ENCODE measurements around the gene ZNF106. TPM values are rescaled to one million over a fixed set of nuclear protein-coding genes. Genes with fewer than 3 reads are reported as not detected.

Gene ZNF106
- total RNA-seq, 2 donors from 2014 or later = 42.1 to 46.2 TPM

DNA sequence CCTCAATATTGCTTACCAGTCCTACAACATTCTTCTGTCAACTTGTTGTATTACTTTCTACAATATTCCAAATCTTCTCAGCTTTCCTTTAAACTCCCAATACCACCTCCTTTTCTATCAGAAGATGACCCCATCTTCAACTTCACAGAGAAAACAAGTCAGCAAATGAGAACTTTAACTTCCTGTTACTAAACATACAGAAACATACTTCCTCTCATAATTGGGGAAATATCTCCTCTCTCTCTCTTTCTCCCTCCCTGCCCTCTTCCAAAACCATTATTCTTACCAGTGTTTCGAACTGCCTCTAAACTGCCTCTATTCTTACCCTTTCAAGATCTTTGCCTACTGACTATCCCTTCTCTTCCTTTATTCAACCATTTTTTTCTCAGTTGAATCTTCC is 2.7 kb upstream of the ZNF106 start:
- no peak overlapping the region for H3K4me3 ChIP-seq (ENCODE audit: low read length)
- no peak overlapping the region for H3K27ac Mint-ChIP-seq
- peaks cover 12% of the 10 kb centered on the region for H3K4me1 Mint-ChIP-seq
- H3K9me3 Mint-ChIP-seq = no peaks in the 10 kb centered on the region
- H3K27me3 ChIP-seq (ENCODE audit: control insufficient read depth, insufficient read depth, low read length, poor library complexity, severe bottlenecking) = no peaks in the 10 kb centered on the region
- peaks cover 7% of the 10 kb centered on the region for H3K4me1 ChIP-seq (ENCODE audit: control insufficient read depth, insufficient read depth, low read length)
- no peak overlapping the region for H3K27ac ChIP-seq (ENCODE audit: low read depth, low read length)
- H3K4me3 Mint-ChIP-seq = no peak overlapping the region
- no peaks in the 10 kb centered on the region for H3K9me3 ChIP-seq (ENCODE audit: control insufficient read depth, low read length)
- no peak for DNase-seq
- no peaks in the 10 kb centered on the region for H3K27me3 Mint-ChIP-seq (ENCODE audit: insufficient read depth)
- no peaks in the 10 kb centered on the region for H3K36me3 ChIP-seq (ENCODE audit: control insufficient read depth, insufficient read depth, low read length)
- 88 to 100% methylated on average over 1 of the region's 1 CpG for WGBS, 2 experiments (ENCODE audit: insufficient coverage in 1 of 2, insufficient read length in 1 of 2)
- peaks cover 5% of the 10 kb centered on the region for H3K36me3 Mint-ChIP-seq (ENCODE audit: low read depth)
- TF ChIP-seq, protein P1, sequence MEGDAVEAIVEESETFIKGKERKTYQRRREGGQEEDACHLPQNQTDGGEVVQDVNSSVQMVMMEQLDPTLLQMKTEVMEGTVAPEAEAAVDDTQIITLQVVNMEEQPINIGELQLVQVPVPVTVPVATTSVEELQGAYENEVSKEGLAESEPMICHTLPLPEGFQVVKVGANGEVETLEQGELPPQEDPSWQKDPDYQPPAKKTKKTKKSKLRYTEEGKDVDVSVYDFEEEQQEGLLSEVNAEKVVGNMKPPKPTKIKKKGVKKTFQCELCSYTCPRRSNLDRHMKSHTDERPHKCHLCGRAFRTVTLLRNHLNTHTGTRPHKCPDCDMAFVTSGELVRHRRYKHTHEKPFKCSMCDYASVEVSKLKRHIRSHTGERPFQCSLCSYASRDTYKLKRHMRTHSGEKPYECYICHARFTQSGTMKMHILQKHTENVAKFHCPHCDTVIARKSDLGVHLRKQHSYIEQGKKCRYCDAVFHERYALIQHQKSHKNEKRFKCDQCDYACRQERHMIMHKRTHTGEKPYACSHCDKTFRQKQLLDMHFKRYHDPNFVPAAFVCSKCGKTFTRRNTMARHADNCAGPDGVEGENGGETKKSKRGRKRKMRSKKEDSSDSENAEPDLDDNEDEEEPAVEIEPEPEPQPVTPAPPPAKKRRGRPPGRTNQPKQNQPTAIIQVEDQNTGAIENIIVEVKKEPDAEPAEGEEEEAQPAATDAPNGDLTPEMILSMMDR (conservative IDR thresholded peaks at IDR 0.05) = no peak
- no peak overlapping the region for H3K9ac ChIP-seq (ENCODE audit: extremely low read depth, low read length, poor library complexity, severe bottlenecking)

DNA sequence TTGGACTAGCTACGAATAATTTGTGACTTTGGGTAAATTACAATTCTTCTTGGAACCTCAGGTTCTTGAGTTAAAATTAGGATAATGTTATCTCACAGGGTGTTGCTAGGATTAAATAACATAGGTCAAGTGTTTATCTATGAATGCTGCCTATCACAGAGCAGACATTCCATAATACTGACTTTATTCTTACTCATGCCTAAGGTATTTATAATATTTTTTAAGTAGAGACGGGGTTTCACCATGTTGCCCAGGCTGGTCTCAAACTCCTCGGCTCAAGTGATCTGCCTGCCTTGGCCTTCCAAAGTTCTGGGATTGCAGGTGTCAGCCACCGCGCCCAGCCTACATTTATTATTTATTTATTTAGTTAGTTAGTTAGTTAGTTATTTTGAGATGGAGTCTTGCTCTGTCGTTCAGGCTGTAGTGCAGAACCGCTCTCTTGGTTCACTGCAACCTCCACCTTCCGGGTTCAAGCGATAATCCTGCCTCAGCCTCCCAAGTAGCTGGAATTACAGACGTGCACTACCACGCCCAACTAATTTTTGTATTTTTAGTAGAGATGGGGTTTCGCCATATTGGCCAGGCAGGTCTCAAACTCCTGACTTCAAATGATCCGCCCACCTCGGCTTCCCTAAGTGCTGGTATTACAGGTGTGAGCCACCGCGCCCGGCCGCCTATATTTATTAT is 741 bp upstream of the ZNF106 start:
- no peak for DNase-seq
- TF ChIP-seq, protein P1 (conservative IDR thresholded peaks at IDR 0.05) = no peak
- WGBS, 2 experiments (ENCODE audit: insufficient coverage in 1 of 2, insufficient read length in 1 of 2) = 90 to 91% methylated on average over 7 to 16 of the region's 18 CpGs
- Mint-ChIP-seq H3K27ac (peak overlapping the region; percentile 99), H3K4me3 (peak overlapping the region; percentile 95), H3K36me3 (ENCODE audit: low read depth) (peaks cover 5% of the 10 kb centered on the region), H3K9me3 (no peaks in the 10 kb centered on the region), H3K4me1 (peaks cover 10% of the 10 kb centered on the region), H3K27me3 (ENCODE audit: insufficient read depth) (no peaks in the 10 kb centered on the region)
- Histone ChIP-seq H3K27ac (ENCODE audit: low read depth, low read length) (peak overlapping the region; percentile 96), H3K27me3 (ENCODE audit: control insufficient read depth, insufficient read depth, low read length, poor library complexity, severe bottlenecking) (no peaks in the 10 kb centered on the region), H3K4me1 (ENCODE audit: control insufficient read depth, insufficient read depth, low read length) (no peaks in the 10 kb centered on the region), H3K4me3 (ENCODE audit: low read length) (peak overlapping the region; percentile 99), H3K9ac (ENCODE audit: extremely low read depth, low read length, poor library complexity, severe bottlenecking) (peak overlapping the region; percentile 95), H3K36me3 (ENCODE audit: control insufficient read depth, insufficient read depth, low read length) (no peaks in the 10 kb centered on the region), H3K9me3 (ENCODE audit: control insufficient read depth, low read length) (no peaks in the 10 kb centered on the region)

DNA sequence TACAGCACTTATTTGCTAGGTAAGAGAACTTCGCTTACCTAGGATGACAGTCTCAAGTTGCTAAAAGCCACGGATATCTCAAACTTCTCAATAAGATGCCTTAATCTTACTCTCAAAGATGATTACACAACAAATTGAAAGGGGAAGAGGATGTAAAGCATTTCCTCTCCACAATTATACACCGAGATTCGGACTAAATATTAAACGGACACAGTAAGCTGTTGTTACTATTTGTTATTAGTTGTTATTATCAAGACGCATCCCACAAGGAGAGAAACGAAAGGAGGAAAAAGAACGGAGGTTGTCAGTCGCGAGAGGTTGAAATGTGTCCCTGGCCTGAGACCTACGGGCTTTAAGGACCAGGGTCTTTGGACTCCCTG is 660 bp downstream of the ZNF106 start:
- Histone ChIP-seq H3K9ac (ENCODE audit: extremely low read depth, low read length, poor library complexity, severe bottlenecking) (peak overlapping the region; percentile 95), H3K27me3 (ENCODE audit: control insufficient read depth, insufficient read depth, low read length, poor library complexity, severe bottlenecking) (no peaks in the 10 kb centered on the region), H3K9me3 (ENCODE audit: control insufficient read depth, low read length) (no peaks in the 10 kb centered on the region), H3K4me1 (ENCODE audit: control insufficient read depth, insufficient read depth, low read length) (no peaks in the 10 kb centered on the region), H3K36me3 (ENCODE audit: control insufficient read depth, insufficient read depth, low read length) (no peaks in the 10 kb centered on the region), H3K27ac (ENCODE audit: low read depth, low read length) (peak overlapping the region; percentile 55), H3K4me3 (ENCODE audit: low read length) (peak overlapping the region; percentile 99)
- DNase-seq = no peak
- Mint-ChIP-seq H3K4me1 (peaks cover 5% of the 10 kb centered on the region), H3K36me3 (ENCODE audit: low read depth) (peaks cover 5% of the 10 kb centered on the region), H3K9me3 (no peaks in the 10 kb centered on the region), H3K4me3 (peak overlapping the region; percentile 95), H3K27me3 (ENCODE audit: insufficient read depth) (no peaks in the 10 kb centered on the region), H3K27ac (peak overlapping the region; percentile 99)
- TF ChIP-seq, protein P1 (conservative IDR thresholded peaks at IDR 0.05) = no peak
- WGBS, 2 experiments (ENCODE audit: insufficient coverage in 1 of 2, insufficient read length in 1 of 2) = 0 to 16% methylated on average over 4 to 9 of the region's 11 CpGs

Measured in endodermal cell (in vitro differentiated cells).